Hepatocyte (in vitro differentiated cells): ENCODE data around the gene MCF2.

Experiments used
- CTCF ChIP-seq: fragments of 200-600 bp; sonication (generic); IDR thresholded peaks from 2 replicates; pipeline ENCODE4 v1.5.1; 2016; ENCODE audit warnings: antibody characterized with exemption, mild to moderate bottlenecking; ENCODE audit not compliant: poor library complexity
- EZH2 ChIP-seq: fragments of 200-600 bp; sonication (generic); IDR thresholded peaks from 2 replicates; pipeline ENCODE4 v1.6.1; 2016; ENCODE audit warnings: antibody characterized with exemption, mild to moderate bottlenecking, borderline replicate concordance

DNA sequence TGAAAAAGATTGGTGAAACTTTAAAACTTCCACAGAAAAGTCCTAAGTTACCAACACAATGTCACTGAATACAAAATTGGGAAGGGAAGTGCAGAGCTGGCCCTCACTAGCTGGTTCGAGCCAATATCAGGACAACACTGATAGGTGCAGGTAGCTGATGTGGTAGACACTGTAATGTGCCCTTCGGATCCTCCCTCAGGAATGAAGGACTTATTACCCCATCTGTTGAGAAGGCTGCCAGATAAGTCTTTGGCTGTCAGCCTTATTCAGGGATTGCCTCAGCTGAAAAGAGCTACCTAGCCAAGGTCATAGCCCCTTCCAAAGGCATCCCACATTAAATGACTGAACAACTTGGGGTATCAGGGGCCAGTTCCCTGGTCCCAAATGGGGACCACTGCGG lies 5.3 kb downstream of the MCF2 start:
- TF ChIP-seq EZH2 (no peak), CTCF (no peak)
